ENCODE results near the gene FBRSL1.

FBRSL1 gene

DNA sequence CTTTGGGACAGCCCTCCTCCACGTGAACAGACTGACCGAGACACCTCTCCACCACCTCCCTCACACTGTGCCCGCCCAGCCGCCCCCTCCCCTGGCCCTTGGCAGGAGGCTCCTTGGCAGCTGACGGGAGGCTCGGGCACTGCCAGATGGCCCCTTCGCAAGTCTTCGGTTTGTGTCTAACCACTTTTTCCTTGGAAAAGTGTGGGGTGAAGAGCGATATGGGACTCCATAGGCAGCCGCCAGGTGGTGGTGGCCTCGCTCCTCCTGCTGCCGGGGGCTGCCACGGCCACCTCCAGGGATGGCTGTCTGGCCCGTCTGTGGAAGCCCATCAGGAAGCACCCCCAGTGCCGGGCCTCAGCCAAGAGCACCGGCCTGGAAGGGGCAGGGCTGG lies 61.7 kb downstream of the FBRSL1 start:
- DNase-seq: no peak
- Histone ChIP-seq H3K4me2 (ENCODE audit: low read depth, low read length) (no peak overlapping the region), H3K4me3 (ENCODE audit: low read length) (no peak overlapping the region), H4K20me1 (ENCODE audit: insufficient read depth, low read length) (no peaks in the 10 kb centered on the region), H3K79me2 (ENCODE audit: low read length) (no peaks in the 10 kb centered on the region), H2AFZ (ENCODE audit: low read length) (no peak overlapping the region), H3K27me3 (replicated peaks; ENCODE audit: insufficient read depth, low read length) (no peaks in the 10 kb centered on the region), H3K27ac (ENCODE audit: low read length) (no peak overlapping the region), H3K9me2 (replicated peaks; ENCODE audit: insufficient read depth, low read length) (no peaks in the 10 kb centered on the region), H3K9me3 (replicated peaks; ENCODE audit: insufficient read depth, low read length) (no peaks in the 10 kb centered on the region), H3K9ac (ENCODE audit: low read length) (no peak overlapping the region), H3K4me1 (ENCODE audit: low read length) (no peaks in the 10 kb centered on the region), H3F3A (ENCODE audit: insufficient read depth, low read length) (no peaks in the 10 kb centered on the region), H3K36me3 (replicated peaks; ENCODE audit: insufficient read depth, low read length) (no peaks in the 10 kb centered on the region)
- TF ChIP-seq EZH2 (optimal IDR thresholded peaks at IDR 0.05; ENCODE audit: low read depth, low read length): no peak
- no peak for TF ChIP-seq EZH2phosphoT487 (IDR thresholded peaks at IDR 0.05; ENCODE audit: low read length)
- TF ChIP-seq, protein P1, sequence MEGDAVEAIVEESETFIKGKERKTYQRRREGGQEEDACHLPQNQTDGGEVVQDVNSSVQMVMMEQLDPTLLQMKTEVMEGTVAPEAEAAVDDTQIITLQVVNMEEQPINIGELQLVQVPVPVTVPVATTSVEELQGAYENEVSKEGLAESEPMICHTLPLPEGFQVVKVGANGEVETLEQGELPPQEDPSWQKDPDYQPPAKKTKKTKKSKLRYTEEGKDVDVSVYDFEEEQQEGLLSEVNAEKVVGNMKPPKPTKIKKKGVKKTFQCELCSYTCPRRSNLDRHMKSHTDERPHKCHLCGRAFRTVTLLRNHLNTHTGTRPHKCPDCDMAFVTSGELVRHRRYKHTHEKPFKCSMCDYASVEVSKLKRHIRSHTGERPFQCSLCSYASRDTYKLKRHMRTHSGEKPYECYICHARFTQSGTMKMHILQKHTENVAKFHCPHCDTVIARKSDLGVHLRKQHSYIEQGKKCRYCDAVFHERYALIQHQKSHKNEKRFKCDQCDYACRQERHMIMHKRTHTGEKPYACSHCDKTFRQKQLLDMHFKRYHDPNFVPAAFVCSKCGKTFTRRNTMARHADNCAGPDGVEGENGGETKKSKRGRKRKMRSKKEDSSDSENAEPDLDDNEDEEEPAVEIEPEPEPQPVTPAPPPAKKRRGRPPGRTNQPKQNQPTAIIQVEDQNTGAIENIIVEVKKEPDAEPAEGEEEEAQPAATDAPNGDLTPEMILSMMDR (IDR thresholded peaks at IDR 0.05; ENCODE audit: low read length): no peak

DNA sequence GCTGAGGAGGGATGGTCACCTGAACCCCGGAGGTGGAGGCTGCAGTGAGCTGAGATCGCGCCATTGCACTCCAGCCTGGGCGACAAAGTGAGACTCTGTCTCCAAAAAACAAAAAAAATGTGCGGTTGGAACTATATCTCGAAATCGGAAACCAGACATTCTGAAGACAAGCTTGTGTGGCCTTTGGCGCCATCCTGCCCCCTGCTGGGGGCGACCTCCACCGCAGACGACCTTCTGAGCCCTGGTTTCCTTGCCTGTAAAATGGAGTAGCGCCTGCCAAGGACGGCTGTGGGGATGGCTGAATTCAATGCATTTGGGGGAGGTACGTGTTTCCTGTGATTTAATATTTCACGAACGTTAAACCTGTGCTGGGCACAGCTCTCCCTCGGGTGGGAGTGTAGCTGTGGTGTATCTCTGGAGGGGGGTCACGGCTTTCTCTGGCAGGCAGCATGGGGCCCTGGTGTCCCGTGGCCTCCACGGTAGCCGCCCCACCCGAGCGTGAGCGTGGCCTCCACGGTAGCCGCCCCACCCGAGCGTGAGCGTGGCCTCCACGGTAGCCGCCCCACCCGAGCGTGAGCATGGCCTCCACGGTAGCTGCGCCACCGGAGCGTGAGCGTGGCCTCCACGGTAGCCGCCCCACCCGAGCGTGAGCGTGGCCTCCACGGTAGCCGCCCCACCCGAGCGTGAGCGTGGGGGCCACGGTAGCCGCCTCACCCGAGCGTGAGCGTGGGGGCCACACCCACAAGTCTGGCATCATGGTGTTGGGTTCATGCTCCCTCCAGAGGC lies 65.1 kb downstream of the FBRSL1 start:
- Histone ChIP-seq H3K27me3 (replicated peaks; ENCODE audit: insufficient read depth, low read length) (no peaks in the 10 kb centered on the region), H3K4me3 (ENCODE audit: low read length) (no peak overlapping the region), H3K9ac (ENCODE audit: low read length) (no peak overlapping the region), H3K9me3 (replicated peaks; ENCODE audit: insufficient read depth, low read length) (no peaks in the 10 kb centered on the region), H3K4me2 (ENCODE audit: low read depth, low read length) (no peak overlapping the region), H3K36me3 (replicated peaks; ENCODE audit: insufficient read depth, low read length) (no peaks in the 10 kb centered on the region), H3K27ac (ENCODE audit: low read length) (no peak overlapping the region), H3K9me2 (replicated peaks; ENCODE audit: insufficient read depth, low read length) (no peaks in the 10 kb centered on the region), H3F3A (ENCODE audit: insufficient read depth, low read length) (no peaks in the 10 kb centered on the region), H3K4me1 (ENCODE audit: low read length) (no peaks in the 10 kb centered on the region), H4K20me1 (ENCODE audit: insufficient read depth, low read length) (no peaks in the 10 kb centered on the region), H2AFZ (ENCODE audit: low read length) (no peak overlapping the region), H3K79me2 (ENCODE audit: low read length) (no peaks in the 10 kb centered on the region)
- DNase-seq: no peak
- TF ChIP-seq, protein P1 (IDR thresholded peaks at IDR 0.05; ENCODE audit: low read length): no peak
- TF ChIP-seq EZH2phosphoT487 (IDR thresholded peaks at IDR 0.05; ENCODE audit: low read length): no peak
- TF ChIP-seq EZH2 (optimal IDR thresholded peaks at IDR 0.05; ENCODE audit: low read depth, low read length): no peak

DNA sequence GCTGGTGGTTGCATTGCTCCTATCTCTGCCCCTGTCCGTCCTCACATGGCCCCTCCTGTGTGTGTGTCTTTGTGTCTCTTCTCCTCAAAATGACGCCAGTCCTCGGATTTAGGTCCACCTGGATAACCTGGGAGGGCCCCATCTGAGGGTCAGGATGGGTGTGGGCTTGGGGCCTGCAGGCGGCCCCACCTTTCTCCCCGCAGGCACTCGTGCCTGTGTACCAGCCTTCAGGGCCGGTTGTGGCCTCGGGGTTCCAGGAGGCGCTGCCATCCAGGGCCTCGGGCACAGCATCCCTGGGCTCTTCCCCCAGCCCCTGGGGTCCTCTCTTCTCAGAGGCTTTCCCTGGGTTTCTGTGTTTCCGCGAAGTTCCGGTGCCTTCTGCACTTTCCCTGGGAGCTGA lies 65.7 kb downstream of the FBRSL1 start:
- Histone ChIP-seq H3K36me3 (replicated peaks; ENCODE audit: insufficient read depth, low read length) (no peaks in the 10 kb centered on the region), H3K4me2 (ENCODE audit: low read depth, low read length) (no peak overlapping the region), H3K9me3 (replicated peaks; ENCODE audit: insufficient read depth, low read length) (no peaks in the 10 kb centered on the region), H3K79me2 (ENCODE audit: low read length) (no peaks in the 10 kb centered on the region), H3K27me3 (replicated peaks; ENCODE audit: insufficient read depth, low read length) (no peaks in the 10 kb centered on the region), H2AFZ (ENCODE audit: low read length) (no peak overlapping the region), H3K27ac (ENCODE audit: low read length) (no peak overlapping the region), H3F3A (ENCODE audit: insufficient read depth, low read length) (no peaks in the 10 kb centered on the region), H3K9ac (ENCODE audit: low read length) (no peak overlapping the region), H3K4me3 (ENCODE audit: low read length) (no peak overlapping the region), H3K4me1 (ENCODE audit: low read length) (no peaks in the 10 kb centered on the region), H4K20me1 (ENCODE audit: insufficient read depth, low read length) (no peaks in the 10 kb centered on the region), H3K9me2 (replicated peaks; ENCODE audit: insufficient read depth, low read length) (no peaks in the 10 kb centered on the region)
- DNase-seq: no peak
- no peak for TF ChIP-seq EZH2phosphoT487 (IDR thresholded peaks at IDR 0.05; ENCODE audit: low read length)
- TF ChIP-seq EZH2 (optimal IDR thresholded peaks at IDR 0.05; ENCODE audit: low read depth, low read length): no peak
- TF ChIP-seq, protein P1 (IDR thresholded peaks at IDR 0.05; ENCODE audit: low read length): no peak
